ENCODE results near the gene ARHGAP24. TPM values are rescaled to one million over a fixed set of nuclear protein-coding genes. Genes with fewer than 3 reads are reported as not detected.

Gene ARHGAP24
- total RNA-seq: 1 to 10 TPM; 4.2 to 5.2 TPM

DNA sequence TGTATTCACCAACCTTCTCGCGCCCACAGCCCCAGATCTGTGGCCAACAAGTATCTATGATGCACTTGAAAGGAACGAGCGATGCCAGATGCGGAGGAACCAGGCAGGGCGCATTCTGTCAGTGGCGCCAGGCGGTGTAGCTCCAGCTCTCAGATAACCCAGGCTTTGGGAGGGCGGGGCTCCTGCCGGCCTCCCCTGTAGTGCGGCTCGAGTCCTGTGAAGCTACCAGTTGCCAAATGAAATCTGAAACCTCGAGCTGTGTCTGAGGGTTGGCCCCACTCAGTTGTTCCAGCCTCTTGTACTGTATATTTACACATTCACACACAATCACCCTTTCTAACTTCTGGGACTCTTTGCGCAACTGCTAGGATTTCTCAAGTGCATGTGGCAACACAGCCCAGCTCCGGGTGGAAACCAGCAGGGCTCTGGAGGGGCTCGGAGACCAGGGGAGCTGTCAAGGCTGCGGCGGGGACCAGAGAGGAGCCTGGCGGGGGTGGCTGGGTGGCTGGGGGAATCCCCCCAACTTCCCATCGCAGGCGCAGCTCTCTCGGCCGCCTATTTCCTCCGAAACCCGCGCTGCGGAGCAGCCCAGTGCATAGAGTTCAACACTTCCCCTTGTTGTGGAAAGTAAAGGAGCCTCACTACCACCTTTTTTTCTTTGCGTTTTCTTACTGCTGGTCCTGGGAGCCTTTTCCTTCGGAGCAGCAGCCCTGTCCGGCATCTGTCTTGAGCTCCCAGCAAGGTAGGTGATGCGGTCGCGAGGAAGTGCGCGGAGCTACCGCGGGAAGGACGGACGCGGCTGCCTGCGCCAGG is at the start of gene ARHGAP24:
Gene ARHGAP24, plus strand, starts transcription at position 333 of the 813 bp plus-strand sequence.
- TF ChIP-seq, protein P1, sequence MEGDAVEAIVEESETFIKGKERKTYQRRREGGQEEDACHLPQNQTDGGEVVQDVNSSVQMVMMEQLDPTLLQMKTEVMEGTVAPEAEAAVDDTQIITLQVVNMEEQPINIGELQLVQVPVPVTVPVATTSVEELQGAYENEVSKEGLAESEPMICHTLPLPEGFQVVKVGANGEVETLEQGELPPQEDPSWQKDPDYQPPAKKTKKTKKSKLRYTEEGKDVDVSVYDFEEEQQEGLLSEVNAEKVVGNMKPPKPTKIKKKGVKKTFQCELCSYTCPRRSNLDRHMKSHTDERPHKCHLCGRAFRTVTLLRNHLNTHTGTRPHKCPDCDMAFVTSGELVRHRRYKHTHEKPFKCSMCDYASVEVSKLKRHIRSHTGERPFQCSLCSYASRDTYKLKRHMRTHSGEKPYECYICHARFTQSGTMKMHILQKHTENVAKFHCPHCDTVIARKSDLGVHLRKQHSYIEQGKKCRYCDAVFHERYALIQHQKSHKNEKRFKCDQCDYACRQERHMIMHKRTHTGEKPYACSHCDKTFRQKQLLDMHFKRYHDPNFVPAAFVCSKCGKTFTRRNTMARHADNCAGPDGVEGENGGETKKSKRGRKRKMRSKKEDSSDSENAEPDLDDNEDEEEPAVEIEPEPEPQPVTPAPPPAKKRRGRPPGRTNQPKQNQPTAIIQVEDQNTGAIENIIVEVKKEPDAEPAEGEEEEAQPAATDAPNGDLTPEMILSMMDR (IDR thresholded peaks at IDR 0.05): no peak
- intact Hi-C loops (cut with DNase I): no loop called here
- H3K4me1 ChIP-seq: no peaks in the 10 kb centered on the region
- peak within 1 kb of the TSS; percentile 47 for H3K4me3 ChIP-seq
- peak; percentile 87 for DNase-seq
- no peaks in the 10 kb centered on the region for H3K9me3 ChIP-seq
- peak within 1 kb of the TSS; percentile 45 for H3K27ac ChIP-seq
- no peaks in the 10 kb centered on the region for H3K36me3 ChIP-seq
- no peaks in the 10 kb centered on the region for H3K27me3 ChIP-seq
- H3K9ac ChIP-seq (ENCODE audit: low read depth in 2 of 2, low read length in 2 of 2): peak within 1 kb of the TSS in 1 of 2 donors; percentile 46

DNA sequence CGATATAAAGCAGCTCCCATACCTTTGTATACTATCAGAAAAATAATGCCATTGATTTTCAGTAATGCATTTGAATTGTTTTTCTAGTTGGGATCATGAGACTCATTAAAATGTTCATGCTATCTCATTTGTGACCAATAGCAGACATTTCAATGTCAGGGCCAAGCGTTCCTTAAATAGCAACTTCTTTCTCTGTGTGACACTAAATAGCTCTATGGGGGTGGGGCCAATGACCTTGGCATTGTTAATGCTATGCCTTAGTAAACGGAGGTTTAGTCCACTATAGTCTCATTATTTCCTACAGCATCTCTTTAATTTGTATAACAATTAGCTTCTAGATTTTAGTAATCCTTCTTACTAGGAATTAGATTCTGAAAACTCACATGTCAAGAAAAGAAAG is 48.6 kb upstream of the ARHGAP24 start:
- Histone ChIP-seq H3K4me1 (no peaks in the 10 kb centered on the region), H3K9ac (ENCODE audit: low read depth in 2 of 2, low read length in 2 of 2) (no peak overlapping the region), H3K36me3 (no peaks in the 10 kb centered on the region), H3K27me3 (no peaks in the 10 kb centered on the region), H3K9me3 (no peaks in the 10 kb centered on the region), H3K4me3 (no peak overlapping the region), H3K27ac (no peak overlapping the region)
- DNase-seq: no peak
- TF ChIP-seq, protein P1 (IDR thresholded peaks at IDR 0.05): no peak
- intact Hi-C loops (cut with DNase I): no loop called here

DNA sequence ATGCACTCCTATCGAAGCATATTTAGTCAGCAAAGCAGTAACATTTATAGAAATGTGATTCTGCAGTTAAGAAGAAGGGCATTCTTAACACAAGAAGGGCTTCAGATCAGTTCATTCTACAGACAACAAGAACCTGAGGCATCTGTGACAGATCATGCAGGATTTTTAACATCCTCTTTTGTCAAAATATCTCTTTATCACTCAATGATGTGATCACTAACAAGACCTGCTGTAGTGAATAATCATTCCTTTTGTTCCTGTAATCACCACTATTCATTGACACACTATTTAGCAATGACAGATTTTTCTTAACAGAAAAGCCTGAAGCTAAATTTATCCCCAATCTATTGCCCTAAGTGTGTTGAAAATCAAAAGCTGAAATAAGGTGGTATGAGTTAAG is 47.8 kb upstream of the ARHGAP24 start:
- Histone ChIP-seq H3K9me3 (no peaks in the 10 kb centered on the region), H3K27me3 (no peaks in the 10 kb centered on the region), H3K4me1 (no peaks in the 10 kb centered on the region), H3K27ac (no peak overlapping the region), H3K9ac (ENCODE audit: low read depth in 2 of 2, low read length in 2 of 2) (no peak overlapping the region), H3K4me3 (no peak overlapping the region), H3K36me3 (no peaks in the 10 kb centered on the region)
- DNase-seq: no peak
- TF ChIP-seq, protein P1 (IDR thresholded peaks at IDR 0.05): no peak
- intact Hi-C loops (cut with DNase I): no loop called here

DNA sequence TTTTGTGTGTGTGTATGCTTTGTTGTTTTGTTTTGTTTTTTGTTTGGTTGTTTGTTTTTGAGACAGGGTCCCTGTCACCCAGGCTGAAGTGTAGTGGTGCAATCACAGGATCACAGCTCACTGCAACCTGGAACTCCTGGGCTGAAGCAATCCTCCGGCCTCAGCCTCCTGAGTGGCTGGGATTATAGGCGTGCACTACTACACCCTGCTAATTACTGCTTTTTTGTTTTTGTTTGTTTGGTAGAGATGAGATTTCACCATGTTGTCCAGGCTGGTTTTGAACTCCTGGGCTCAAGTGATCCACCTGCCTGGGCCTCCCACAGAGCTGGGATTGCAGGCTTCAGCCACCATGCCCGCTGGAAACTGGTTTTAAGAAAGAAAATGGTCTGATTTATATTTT is 44.7 kb upstream of the ARHGAP24 start:
- intact Hi-C loops (cut with DNase I): no loop called here
- Histone ChIP-seq H3K36me3 (no peaks in the 10 kb centered on the region), H3K27me3 (no peaks in the 10 kb centered on the region), H3K4me3 (no peak overlapping the region), H3K27ac (no peak overlapping the region), H3K4me1 (no peaks in the 10 kb centered on the region), H3K9me3 (no peaks in the 10 kb centered on the region), H3K9ac (ENCODE audit: low read depth in 2 of 2, low read length in 2 of 2) (no peak overlapping the region)
- DNase-seq: no peak
- TF ChIP-seq, protein P1 (IDR thresholded peaks at IDR 0.05): no peak

DNA sequence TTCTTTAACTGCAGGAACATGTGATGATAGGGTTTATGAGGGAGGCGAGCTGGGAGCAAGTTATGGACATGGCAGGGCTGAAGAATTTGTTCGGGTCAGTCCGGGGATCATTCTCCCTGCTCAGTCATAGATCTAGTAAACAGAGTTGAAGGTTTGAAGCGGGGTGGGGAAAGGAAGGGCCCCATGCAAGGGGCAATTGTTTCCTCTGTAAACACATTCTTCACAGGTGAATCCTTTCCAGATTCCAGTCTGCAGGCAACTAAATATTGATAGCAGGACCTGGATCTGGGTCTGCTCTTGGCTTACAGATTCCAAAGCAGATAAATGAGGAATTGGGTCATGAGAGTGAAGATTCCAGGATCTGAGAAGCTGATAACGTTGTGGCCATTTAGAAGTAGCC is 44.3 kb upstream of the ARHGAP24 start:
- no peaks in the 10 kb centered on the region for H3K36me3 ChIP-seq
- DNase-seq: no peak
- no peaks in the 10 kb centered on the region for H3K9me3 ChIP-seq
- TF ChIP-seq, protein P1 (IDR thresholded peaks at IDR 0.05): no peak
- H3K4me3 ChIP-seq: no peak overlapping the region
- no peak overlapping the region for H3K27ac ChIP-seq
- intact Hi-C loops (cut with DNase I): no loop called here
- H3K4me1 ChIP-seq: no peaks in the 10 kb centered on the region
- no peak overlapping the region for H3K9ac ChIP-seq (ENCODE audit: low read depth in 2 of 2, low read length in 2 of 2)
- H3K27me3 ChIP-seq: no peaks in the 10 kb centered on the region

Data from colonic mucosa (tissue), 4 donors.